ENCODE data around the gene GLYR1.

GLYR1 gene

GRCh38 chr16:4814542-4815173, 32.4 kb downstream of the GLYR1 start:
- FAIRE-seq, result no peak
- no peak for DNase-seq (ENCODE audit: insufficient read length)
- TF ChIP-seq POLR2AphosphoS5 (IDR thresholded peaks at IDR 0.05; ENCODE audit: low read depth, low read length), result no peak
- TF ChIP-seq POLR2A (IDR thresholded peaks at IDR 0.05; ENCODE audit: low read depth, low read length), result no peak
- no peak for TF ChIP-seq TAF1 (IDR thresholded peaks at IDR 0.05; ENCODE audit: borderline replicate concordance, low read depth, low read length)

GRCh38 chr16:4814046-4814445, 33.0 kb downstream of the GLYR1 start:
- TF ChIP-seq POLR2AphosphoS5 (IDR thresholded peaks at IDR 0.05; ENCODE audit: low read depth, low read length) (no peak), TAF1 (IDR thresholded peaks at IDR 0.05; ENCODE audit: borderline replicate concordance, low read depth, low read length) (no peak), POLR2A (IDR thresholded peaks at IDR 0.05; ENCODE audit: low read depth, low read length) (no peak)
- DNase-seq (ENCODE audit: insufficient read length) (no peak), FAIRE-seq (no peak)

- DNase-seq (ENCODE audit: insufficient read length), result no peak
- no peak for TF ChIP-seq POLR2A (IDR thresholded peaks at IDR 0.05; ENCODE audit: low read depth, low read length)
- TF ChIP-seq TAF1 (IDR thresholded peaks at IDR 0.05; ENCODE audit: borderline replicate concordance, low read depth, low read length), result no peak
- no peak for TF ChIP-seq POLR2AphosphoS5 (IDR thresholded peaks at IDR 0.05; ENCODE audit: low read depth, low read length)
- FAIRE-seq, result no peak
Measured at GRCh38 chr16:4813251-4814003, 33.7 kb downstream of the GLYR1 start.

- FAIRE-seq (no peak), DNase-seq (ENCODE audit: insufficient read length) (no peak)
- TF ChIP-seq POLR2AphosphoS5 (IDR thresholded peaks at IDR 0.05; ENCODE audit: low read depth, low read length) (no peak), POLR2A (IDR thresholded peaks at IDR 0.05; ENCODE audit: low read depth, low read length) (no peak), TAF1 (IDR thresholded peaks at IDR 0.05; ENCODE audit: borderline replicate concordance, low read depth, low read length) (no peak)
Measured at GRCh38 chr16:4811773-4812172, 35.3 kb downstream of the GLYR1 start.

GRCh38 chr16:4811242-4811641, 35.8 kb downstream of the GLYR1 start:
- no peak for TF ChIP-seq TAF1 (IDR thresholded peaks at IDR 0.05; ENCODE audit: borderline replicate concordance, low read depth, low read length)
- no peak for TF ChIP-seq POLR2A (IDR thresholded peaks at IDR 0.05; ENCODE audit: low read depth, low read length)
- TF ChIP-seq POLR2AphosphoS5 (IDR thresholded peaks at IDR 0.05; ENCODE audit: low read depth, low read length), result no peak
- FAIRE-seq (no peak), DNase-seq (ENCODE audit: insufficient read length) (no peak)

- DNase-seq (ENCODE audit: insufficient read length) (no peak), FAIRE-seq (no peak)
- TF ChIP-seq POLR2A (IDR thresholded peaks at IDR 0.05; ENCODE audit: low read depth, low read length) (no peak), POLR2AphosphoS5 (IDR thresholded peaks at IDR 0.05; ENCODE audit: low read depth, low read length) (no peak), TAF1 (IDR thresholded peaks at IDR 0.05; ENCODE audit: borderline replicate concordance, low read depth, low read length) (no peak)
Measured at GRCh38 chr16:4806280-4806679, 40.8 kb downstream of the GLYR1 start.

GRCh38 chr16:4805231-4805630, 41.9 kb downstream of the GLYR1 start:
- DNase-seq (ENCODE audit: insufficient read length) (no peak), FAIRE-seq (no peak)
- no peak for TF ChIP-seq POLR2AphosphoS5 (IDR thresholded peaks at IDR 0.05; ENCODE audit: low read depth, low read length)
- TF ChIP-seq TAF1 (IDR thresholded peaks at IDR 0.05; ENCODE audit: borderline replicate concordance, low read depth, low read length), result no peak
- TF ChIP-seq POLR2A (IDR thresholded peaks at IDR 0.05; ENCODE audit: low read depth, low read length), result no peak

GRCh38 chr16:4803898-4804762, 43.0 kb downstream of the GLYR1 start:
- TF ChIP-seq POLR2A (IDR thresholded peaks at IDR 0.05; ENCODE audit: low read depth, low read length), result no peak
- no peak for TF ChIP-seq POLR2AphosphoS5 (IDR thresholded peaks at IDR 0.05; ENCODE audit: low read depth, low read length)
- no peak for TF ChIP-seq TAF1 (IDR thresholded peaks at IDR 0.05; ENCODE audit: borderline replicate concordance, low read depth, low read length)
- DNase-seq (ENCODE audit: insufficient read length), result no peak
- no peak for FAIRE-seq

GRCh38 chr16:4803401-4803844, 43.7 kb downstream of the GLYR1 start:
- FAIRE-seq (no peak), DNase-seq (ENCODE audit: insufficient read length) (no peak)
- TF ChIP-seq POLR2AphosphoS5 (IDR thresholded peaks at IDR 0.05; ENCODE audit: low read depth, low read length) (no peak), POLR2A (IDR thresholded peaks at IDR 0.05; ENCODE audit: low read depth, low read length) (no peak)

- FAIRE-seq (peak; percentile 99), DNase-seq (ENCODE audit: insufficient read length) (peak; percentile 98)
- TF ChIP-seq POLR2AphosphoS5 (IDR thresholded peaks at IDR 0.05; ENCODE audit: low read depth, low read length), result no peak
- no peak for TF ChIP-seq POLR2A (IDR thresholded peaks at IDR 0.05; ENCODE audit: low read depth, low read length)
- no peak for TF ChIP-seq TAF1 (IDR thresholded peaks at IDR 0.05; ENCODE audit: borderline replicate concordance, low read depth, low read length)
Measured at GRCh38 chr16:4802659-4803287, 44.3 kb downstream of the GLYR1 start.

Data from GM12892 (cell line).